ENCODE measurements around the gene ETFB.
A peak's percentile ranks its signal among the peaks of the same experiment; 100 is the strongest.

The ETFB gene

GRCh38 chr19:51339687-51340656, 26.2 kb downstream of the ETFB start:
- TF ChIP-seq CTCF (IDR thresholded peaks at IDR 0.05; ENCODE audit: borderline replicate concordance, insufficient read depth, low read depth, low read length): peak; percentile 48; the same call in 1 of the 2 replicates
- H3K4me3 ChIP-seq (ENCODE audit: low read depth, low read length): peak overlapping the region; percentile 56

GRCh38 chr19:51339313-51339686, 26.9 kb downstream of the ETFB start:
- H3K4me3 ChIP-seq (ENCODE audit: low read depth, low read length): peak overlapping the region; percentile 56
- no peak for TF ChIP-seq CTCF (IDR thresholded peaks at IDR 0.05; ENCODE audit: borderline replicate concordance, insufficient read depth, low read depth, low read length)

- TF ChIP-seq CTCF (IDR thresholded peaks at IDR 0.05; ENCODE audit: borderline replicate concordance, insufficient read depth, low read depth, low read length): peak; percentile 86
- peak overlapping the region; percentile 56 for H3K4me3 ChIP-seq (ENCODE audit: low read depth, low read length)
Observed at GRCh38 chr19:51338563-51339312, 27.4 kb downstream of the ETFB start.

GRCh38 chr19:51337861-51338562, 28.2 kb downstream of the ETFB start:
- TF ChIP-seq CTCF (IDR thresholded peaks at IDR 0.05; ENCODE audit: borderline replicate concordance, insufficient read depth, low read depth, low read length): no peak
- H3K4me3 ChIP-seq (ENCODE audit: low read depth, low read length): no peak overlapping the region

- TF ChIP-seq CTCF (IDR thresholded peaks at IDR 0.05; ENCODE audit: borderline replicate concordance, insufficient read depth, low read depth, low read length): no peak
- H3K4me3 ChIP-seq (ENCODE audit: low read depth, low read length): no peak overlapping the region
Observed at GRCh38 chr19:51337141-51337860, 28.9 kb downstream of the ETFB start.

GRCh38 chr19:51333836-51334460, 32.2 kb downstream of the ETFB start:
- no peak overlapping the region for H3K4me3 ChIP-seq (ENCODE audit: low read depth, low read length)
- TF ChIP-seq CTCF (IDR thresholded peaks at IDR 0.05; ENCODE audit: borderline replicate concordance, insufficient read depth, low read depth, low read length): no peak

All from GM12875 (cell line).